Panc1 (cell line): ENCODE data around the gene PPFIA4.

Experiments
- POLR2AphosphoS5 ChIP-seq: IDR thresholded peaks from 2 replicates; pipeline ENCODE4 v1.6.1; 2012; ENCODE audit warnings: mild to moderate bottlenecking, low read depth, low read length, moderate library complexity
- SIN3A ChIP-seq: IDR thresholded peaks from 2 replicates; pipeline ENCODE4 v1.6.1; 2012; ENCODE audit warnings: low read depth, mild to moderate bottlenecking, low read length, moderate library complexity, borderline replicate concordance; ENCODE audit not compliant: insufficient read depth
- TF ChIP-seq, protein P1 (sequence below): fragments of 450-650 bp; IDR thresholded peaks from 2 replicates; pipeline ENCODE4 v1.5.1; 2017; ENCODE audit warnings: mild to moderate bottlenecking

DNA sequence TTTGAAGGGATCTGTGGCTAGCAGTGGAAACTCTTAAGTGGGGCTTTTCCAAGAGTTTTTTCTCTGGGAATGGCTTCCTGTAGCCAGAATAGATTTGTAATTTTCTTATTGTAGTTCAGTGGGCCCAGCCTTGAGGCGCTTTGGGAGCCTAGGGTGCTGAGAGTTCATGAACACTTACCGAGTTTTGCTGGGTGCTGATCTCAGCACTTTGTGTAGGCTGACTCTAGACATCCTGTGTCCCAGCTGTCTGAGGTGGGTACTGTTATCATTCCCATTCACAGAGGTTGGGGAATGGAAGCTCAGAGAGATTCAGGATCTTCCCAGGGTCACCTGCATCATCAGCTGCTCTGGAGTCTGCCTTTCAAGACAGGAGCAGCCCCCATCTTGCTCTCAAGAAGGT lies 7.0 kb downstream of the PPFIA4 start:
- TF ChIP-seq, protein P1, sequence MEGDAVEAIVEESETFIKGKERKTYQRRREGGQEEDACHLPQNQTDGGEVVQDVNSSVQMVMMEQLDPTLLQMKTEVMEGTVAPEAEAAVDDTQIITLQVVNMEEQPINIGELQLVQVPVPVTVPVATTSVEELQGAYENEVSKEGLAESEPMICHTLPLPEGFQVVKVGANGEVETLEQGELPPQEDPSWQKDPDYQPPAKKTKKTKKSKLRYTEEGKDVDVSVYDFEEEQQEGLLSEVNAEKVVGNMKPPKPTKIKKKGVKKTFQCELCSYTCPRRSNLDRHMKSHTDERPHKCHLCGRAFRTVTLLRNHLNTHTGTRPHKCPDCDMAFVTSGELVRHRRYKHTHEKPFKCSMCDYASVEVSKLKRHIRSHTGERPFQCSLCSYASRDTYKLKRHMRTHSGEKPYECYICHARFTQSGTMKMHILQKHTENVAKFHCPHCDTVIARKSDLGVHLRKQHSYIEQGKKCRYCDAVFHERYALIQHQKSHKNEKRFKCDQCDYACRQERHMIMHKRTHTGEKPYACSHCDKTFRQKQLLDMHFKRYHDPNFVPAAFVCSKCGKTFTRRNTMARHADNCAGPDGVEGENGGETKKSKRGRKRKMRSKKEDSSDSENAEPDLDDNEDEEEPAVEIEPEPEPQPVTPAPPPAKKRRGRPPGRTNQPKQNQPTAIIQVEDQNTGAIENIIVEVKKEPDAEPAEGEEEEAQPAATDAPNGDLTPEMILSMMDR, result no peak
- TF ChIP-seq POLR2AphosphoS5 (no peak), SIN3A (no peak)
